ENCODE results near the gene FBXO36.

Gene FBXO36

DNA sequence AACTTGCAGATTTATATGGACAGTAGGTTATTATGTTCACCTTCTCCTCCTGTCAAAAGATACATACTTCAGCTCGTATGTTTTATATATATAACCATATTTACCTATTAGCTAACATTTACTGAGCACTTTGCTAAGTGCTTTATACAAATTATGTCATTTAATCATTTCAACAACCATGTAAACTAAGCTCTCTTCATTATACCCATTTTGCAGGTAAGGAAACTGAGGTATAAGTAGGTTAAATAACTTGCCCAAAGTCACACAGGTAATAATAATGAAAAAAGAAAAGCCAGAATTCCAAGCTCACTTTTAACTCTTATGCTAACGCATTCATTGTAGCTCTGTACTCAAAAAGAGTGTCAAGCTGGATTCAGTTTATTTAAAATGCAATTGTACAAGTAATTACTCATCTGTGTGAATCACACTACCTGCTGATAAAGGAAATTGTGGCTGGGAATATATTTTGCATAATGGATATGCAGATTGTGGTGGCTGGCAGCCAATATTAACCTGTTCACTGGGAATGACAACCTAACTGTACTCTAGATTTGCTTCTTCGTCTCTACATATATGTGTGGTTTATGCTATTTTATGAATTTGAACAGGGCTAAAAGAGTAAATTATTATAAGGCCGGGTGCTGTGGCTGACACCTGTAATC lies 125.8 kb downstream of the FBXO36 start:
- Histone ChIP-seq H3K79me1 (replicated peaks; ENCODE audit: low read length, poor library complexity, severe bottlenecking) (no peaks in the 10 kb centered on the region), H4K91ac (ENCODE audit: low read length) (no peak overlapping the region), H3K4me2 (ENCODE audit: low read length, poor library complexity, severe bottlenecking) (no peak overlapping the region), H3K14ac (ENCODE audit: low read length in 2 of 2) (no peak overlapping the region), H3K4me1 (ENCODE audit: control insufficient read depth, insufficient read depth, low read depth, low read length) (no peaks in the 10 kb centered on the region), H2AFZ (ENCODE audit: low read depth, low read length) (no peak overlapping the region), H3K9me3 (ENCODE audit: control insufficient read depth, low read length) (peaks cover under 1% of the 10 kb centered on the region), H3K27me3 (ENCODE audit: control insufficient read depth in 1 of 2, insufficient read depth in 1 of 2, low read length in 2 of 2) (no peaks in the 10 kb centered on the region), H3K4ac (ENCODE audit: low read depth in 1 of 2, low read length in 2 of 2) (no peak overlapping the region), H2BK15ac (ENCODE audit: low read depth, poor library complexity, severe bottlenecking) (no peak overlapping the region), H3K36me3 (ENCODE audit: control insufficient read depth in 1 of 2, insufficient read depth in 2 of 2, low read depth in 1 of 2, low read length in 2 of 2) (no peaks in the 10 kb centered on the region), H3K23ac (ENCODE audit: low read length in 2 of 2) (no peak overlapping the region), H2BK12ac (ENCODE audit: low read length in 2 of 2) (no peak overlapping the region), H2BK5ac (ENCODE audit: low read depth, low read length, poor library complexity, severe bottlenecking) (no peak overlapping the region), H3K18ac (ENCODE audit: low read depth in 1 of 2, low read length in 2 of 2) (no peak overlapping the region), H2BK120ac (ENCODE audit: low read depth, low read length) (no peak overlapping the region), H2AK5ac (ENCODE audit: low read length, severe bottlenecking) (no peak overlapping the region), H3K4me3 (ENCODE audit: insufficient read depth in 1 of 2, low read depth in 1 of 2, low read length in 2 of 2) (no peak overlapping the region), H3K27ac (ENCODE audit: low read length, poor library complexity, severe bottlenecking) (no peak overlapping the region), H3K9ac (ENCODE audit: low read length) (no peak overlapping the region), H4K8ac (ENCODE audit: low read length) (no peak overlapping the region)
- no peak for DNase-seq
- WGBS = 84% methylated on average over 3 of the region's 4 CpGs

DNA sequence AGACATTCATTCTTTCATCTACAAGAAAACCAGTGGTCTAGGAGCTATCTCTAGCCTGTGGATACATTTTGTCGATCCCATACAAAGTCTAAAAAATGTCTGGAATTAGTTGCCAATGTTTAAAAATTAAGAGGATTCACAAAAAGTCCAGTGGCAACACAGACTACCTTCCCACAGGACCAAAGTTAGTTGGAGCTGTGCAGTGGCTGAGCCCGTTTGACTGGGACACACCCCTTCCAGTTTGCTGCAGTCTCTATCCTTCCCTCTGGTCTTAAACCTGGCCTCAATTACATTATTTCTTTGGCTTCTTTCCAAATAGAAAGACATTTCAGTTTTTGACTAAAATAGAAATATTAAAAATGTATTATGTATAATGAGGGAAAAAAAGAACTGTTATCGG lies 127.8 kb downstream of the FBXO36 start:
- H3K4ac ChIP-seq (ENCODE audit: low read depth in 1 of 2, low read length in 2 of 2) = no peak overlapping the region
- no peak overlapping the region for H3K18ac ChIP-seq (ENCODE audit: low read depth in 1 of 2, low read length in 2 of 2)
- no peak overlapping the region for H3K9ac ChIP-seq (ENCODE audit: low read length)
- no peaks in the 10 kb centered on the region for H3K4me1 ChIP-seq (ENCODE audit: control insufficient read depth, insufficient read depth, low read depth, low read length)
- H4K8ac ChIP-seq (ENCODE audit: low read length) = no peak overlapping the region
- 89% methylated on average over 3 of the region's 3 CpGs for WGBS
- no peak overlapping the region for H3K4me2 ChIP-seq (ENCODE audit: low read length, poor library complexity, severe bottlenecking)
- no peak overlapping the region for H3K23ac ChIP-seq (ENCODE audit: low read length in 2 of 2)
- no peak overlapping the region for H2AFZ ChIP-seq (ENCODE audit: low read depth, low read length)
- H2AK5ac ChIP-seq (ENCODE audit: low read length, severe bottlenecking) = no peak overlapping the region
- no peak overlapping the region for H3K4me3 ChIP-seq (ENCODE audit: insufficient read depth in 1 of 2, low read depth in 1 of 2, low read length in 2 of 2)
- no peak overlapping the region for H2BK120ac ChIP-seq (ENCODE audit: low read depth, low read length)
- H3K79me1 ChIP-seq (replicated peaks; ENCODE audit: low read length, poor library complexity, severe bottlenecking) = no peaks in the 10 kb centered on the region
- H3K36me3 ChIP-seq (ENCODE audit: control insufficient read depth in 1 of 2, insufficient read depth in 2 of 2, low read depth in 1 of 2, low read length in 2 of 2) = no peaks in the 10 kb centered on the region
- H3K27ac ChIP-seq (ENCODE audit: low read length, poor library complexity, severe bottlenecking) = no peak overlapping the region
- H3K9me3 ChIP-seq (ENCODE audit: control insufficient read depth, low read length) = no peaks in the 10 kb centered on the region
- H4K91ac ChIP-seq (ENCODE audit: low read length) = no peak overlapping the region
- H2BK12ac ChIP-seq (ENCODE audit: low read length in 2 of 2) = no peak overlapping the region
- H2BK15ac ChIP-seq (ENCODE audit: low read depth, poor library complexity, severe bottlenecking) = no peak overlapping the region
- H3K14ac ChIP-seq (ENCODE audit: low read length in 2 of 2) = no peak overlapping the region
- H3K27me3 ChIP-seq (ENCODE audit: control insufficient read depth in 1 of 2, insufficient read depth in 1 of 2, low read length in 2 of 2) = no peaks in the 10 kb centered on the region
- no peak for DNase-seq
- H2BK5ac ChIP-seq (ENCODE audit: low read depth, low read length, poor library complexity, severe bottlenecking) = no peak overlapping the region

DNA sequence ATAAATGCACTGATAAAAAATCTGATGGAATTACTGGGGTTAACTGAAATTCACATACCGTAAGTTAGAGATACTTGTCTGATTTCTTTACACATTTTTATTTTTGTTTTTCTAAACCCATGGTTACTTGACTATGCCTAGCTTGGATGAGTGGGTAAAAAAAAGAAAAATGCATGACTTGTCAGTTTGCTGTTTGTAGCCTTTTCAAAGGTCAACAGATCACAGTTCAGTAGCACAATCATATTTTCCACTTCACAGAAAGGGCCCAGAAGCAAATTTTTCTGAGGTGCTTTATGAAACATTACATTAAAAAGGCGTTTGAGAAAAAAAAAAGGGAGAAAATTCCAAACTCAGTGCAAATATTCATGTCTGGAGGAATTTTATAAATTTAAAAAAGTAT lies 130.0 kb downstream of the FBXO36 start:
- no peak overlapping the region for H3K18ac ChIP-seq (ENCODE audit: low read depth in 1 of 2, low read length in 2 of 2)
- H3K14ac ChIP-seq (ENCODE audit: low read length in 2 of 2) = no peak overlapping the region
- H3K27ac ChIP-seq (ENCODE audit: low read length, poor library complexity, severe bottlenecking) = no peak overlapping the region
- H3K79me1 ChIP-seq (replicated peaks; ENCODE audit: low read length, poor library complexity, severe bottlenecking) = no peaks in the 10 kb centered on the region
- H3K4me2 ChIP-seq (ENCODE audit: low read length, poor library complexity, severe bottlenecking) = no peak overlapping the region
- no CpG with 5 or more reads among the region's 2 CpGs for WGBS
- H4K91ac ChIP-seq (ENCODE audit: low read length) = no peak overlapping the region
- no peak overlapping the region for H3K4me3 ChIP-seq (ENCODE audit: insufficient read depth in 1 of 2, low read depth in 1 of 2, low read length in 2 of 2)
- H3K36me3 ChIP-seq (ENCODE audit: control insufficient read depth in 1 of 2, insufficient read depth in 2 of 2, low read depth in 1 of 2, low read length in 2 of 2) = no peaks in the 10 kb centered on the region
- H2BK120ac ChIP-seq (ENCODE audit: low read depth, low read length) = no peak overlapping the region
- no peaks in the 10 kb centered on the region for H3K9me3 ChIP-seq (ENCODE audit: control insufficient read depth, low read length)
- H3K23ac ChIP-seq (ENCODE audit: low read length in 2 of 2) = no peak overlapping the region
- no peak overlapping the region for H2AFZ ChIP-seq (ENCODE audit: low read depth, low read length)
- no peak overlapping the region for H2BK12ac ChIP-seq (ENCODE audit: low read length in 2 of 2)
- H3K4ac ChIP-seq (ENCODE audit: low read depth in 1 of 2, low read length in 2 of 2) = no peak overlapping the region
- no peaks in the 10 kb centered on the region for H3K27me3 ChIP-seq (ENCODE audit: control insufficient read depth in 1 of 2, insufficient read depth in 1 of 2, low read length in 2 of 2)
- H2BK15ac ChIP-seq (ENCODE audit: low read depth, poor library complexity, severe bottlenecking) = no peak overlapping the region
- no peak overlapping the region for H2BK5ac ChIP-seq (ENCODE audit: low read depth, low read length, poor library complexity, severe bottlenecking)
- no peaks in the 10 kb centered on the region for H3K4me1 ChIP-seq (ENCODE audit: control insufficient read depth, insufficient read depth, low read depth, low read length)
- peak; percentile 15 for DNase-seq
- no peak overlapping the region for H2AK5ac ChIP-seq (ENCODE audit: low read length, severe bottlenecking)
- H3K9ac ChIP-seq (ENCODE audit: low read length) = peak overlapping the region; percentile 37
- no peak overlapping the region for H4K8ac ChIP-seq (ENCODE audit: low read length)

DNA sequence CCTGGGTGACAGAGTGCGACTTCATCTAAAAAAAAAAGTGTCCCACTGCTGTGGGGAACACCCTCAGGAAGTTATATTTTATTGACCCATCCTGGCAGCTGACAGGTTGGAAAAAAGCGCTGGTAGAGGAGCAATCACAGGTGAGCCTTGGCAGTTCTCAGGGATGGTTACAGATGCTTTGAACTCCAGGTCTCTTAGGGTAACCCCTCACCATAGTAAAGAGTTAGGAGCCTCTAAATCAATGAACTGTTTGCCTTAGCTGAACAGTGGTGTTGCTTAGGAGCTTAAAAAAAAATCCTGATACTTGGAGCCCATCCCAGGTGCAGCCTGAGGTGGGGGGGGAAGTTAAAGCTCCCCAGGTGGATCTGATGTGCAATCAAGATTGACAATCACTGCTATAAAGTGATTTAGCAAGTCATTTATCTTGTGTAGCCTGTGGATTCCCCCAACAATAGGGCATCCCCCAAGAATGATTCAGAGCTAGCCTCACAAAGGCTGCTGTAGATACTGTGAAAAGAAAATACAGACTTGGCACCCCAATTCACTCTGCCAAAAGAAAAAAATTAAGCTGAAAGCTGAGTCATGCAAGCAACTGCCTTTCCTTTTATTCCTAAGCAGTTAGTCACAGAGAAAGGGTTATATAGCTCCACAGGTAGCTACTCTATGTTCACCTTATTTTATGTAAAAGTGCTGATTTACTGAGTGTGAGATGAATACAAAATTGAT lies 131.6 kb downstream of the FBXO36 start:
- H2BK5ac ChIP-seq (ENCODE audit: low read depth, low read length, poor library complexity, severe bottlenecking) = peak overlapping the region; percentile 8
- H4K91ac ChIP-seq (ENCODE audit: low read length) = no peak overlapping the region
- peak; percentile 3 for DNase-seq
- H2BK120ac ChIP-seq (ENCODE audit: low read depth, low read length) = no peak overlapping the region
- no peak overlapping the region for H2BK12ac ChIP-seq (ENCODE audit: low read length in 2 of 2)
- H3K4ac ChIP-seq (ENCODE audit: low read depth in 1 of 2, low read length in 2 of 2) = no peak overlapping the region
- 90% methylated on average over 2 of the region's 2 CpGs for WGBS
- H3K4me3 ChIP-seq (ENCODE audit: insufficient read depth in 1 of 2, low read depth in 1 of 2, low read length in 2 of 2) = no peak overlapping the region
- H3K27me3 ChIP-seq (ENCODE audit: control insufficient read depth in 1 of 2, insufficient read depth in 1 of 2, low read length in 2 of 2) = no peaks in the 10 kb centered on the region
- no peak overlapping the region for H3K23ac ChIP-seq (ENCODE audit: low read length in 2 of 2)
- peak overlapping the region; percentile 91 for H2AK5ac ChIP-seq (ENCODE audit: low read length, severe bottlenecking)
- H3K4me2 ChIP-seq (ENCODE audit: low read length, poor library complexity, severe bottlenecking) = no peak overlapping the region
- peak overlapping the region; percentile 23 for H3K9ac ChIP-seq (ENCODE audit: low read length)
- no peak overlapping the region for H2BK15ac ChIP-seq (ENCODE audit: low read depth, poor library complexity, severe bottlenecking)
- H3K79me1 ChIP-seq (replicated peaks; ENCODE audit: low read length, poor library complexity, severe bottlenecking) = no peaks in the 10 kb centered on the region
- H3K14ac ChIP-seq (ENCODE audit: low read length in 2 of 2) = no peak overlapping the region
- peak overlapping the region; percentile 29 for H3K27ac ChIP-seq (ENCODE audit: low read length, poor library complexity, severe bottlenecking)
- no peak overlapping the region for H3K18ac ChIP-seq (ENCODE audit: low read depth in 1 of 2, low read length in 2 of 2)
- H3K4me1 ChIP-seq (ENCODE audit: control insufficient read depth, insufficient read depth, low read depth, low read length) = no peaks in the 10 kb centered on the region
- H2AFZ ChIP-seq (ENCODE audit: low read depth, low read length) = no peak overlapping the region
- H3K36me3 ChIP-seq (ENCODE audit: control insufficient read depth in 1 of 2, insufficient read depth in 2 of 2, low read depth in 1 of 2, low read length in 2 of 2) = no peaks in the 10 kb centered on the region
- H4K8ac ChIP-seq (ENCODE audit: low read length) = no peak overlapping the region
- no peaks in the 10 kb centered on the region for H3K9me3 ChIP-seq (ENCODE audit: control insufficient read depth, low read length)
